H1 (cell line): ENCODE measurements around the gene PRKCZ. TPM values are rescaled to one million over a fixed set of nuclear protein-coding genes. Genes with fewer than 3 reads are reported as not detected.

Experiments
- CBX5 ChIP-seq: fragments of 300-800, 300-1000 bp; sonication (generic); IDR thresholded peaks from 2 replicates; pipeline ENCODE4 v1.7.1; 2016; ENCODE audit warnings: antibody characterized with exemption, low read length, low read depth
- MAFK ChIP-seq: IDR thresholded peaks from 2 replicates; pipeline ENCODE4 v1.6.1; 2012; ENCODE audit warnings: low read depth, mild to moderate bottlenecking, improper control_type of control experiment, low read length
- POLR2AphosphoS5 ChIP-seq: IDR thresholded peaks from 2 replicates; pipeline ENCODE4 v1.6.1; 2011; ENCODE audit warnings: low read depth, low read length
- RBBP5 ChIP-seq: IDR thresholded peaks from 2 replicates; pipeline ENCODE4 v1.7.1; 2012; ENCODE audit warnings: low read depth, mild to moderate bottlenecking, inconsistent platforms, low read length, moderate library complexity, borderline replicate concordance
- polyA plus RNA-seq, 7 experiments: library from polyadenylated mRNA; depleted of rRNA in 3 of 7; stranded (reverse) in 5 of 7; unstranded in 2 of 7; fragments of >200 nt in 5 of 7; fragments of 200-250 nt in 2 of 7; gene quantifications; 1 replicate in 5 of 7; 2 replicates in 1 of 7; 4 replicates in 1 of 7; pipeline versions ENCODE4 v1.2.1 to v1.2.3, GENCODE V29; 2011 to 2013; ENCODE audit warnings: missing spikeins in 2 of 7, mixed read lengths in 2 of 7
- total RNA-seq: library from RNA; stranded (reverse); fragmentation: NEBNext Ultra II Directional; extraction: Animal tissue kit (Norgen Biotek cat#: 25700); gene quantifications from 2 replicates; pipeline ENCODE4 v1.2.1, GENCODE V29; 2021

Gene PRKCZ
- total and polyA plus RNA-seq, 2 of the 8 experiments (the other 6 are each of a cell fraction or from before 2014, with no cell fraction given), result 37.4 to 45.1 TPM

DNA sequence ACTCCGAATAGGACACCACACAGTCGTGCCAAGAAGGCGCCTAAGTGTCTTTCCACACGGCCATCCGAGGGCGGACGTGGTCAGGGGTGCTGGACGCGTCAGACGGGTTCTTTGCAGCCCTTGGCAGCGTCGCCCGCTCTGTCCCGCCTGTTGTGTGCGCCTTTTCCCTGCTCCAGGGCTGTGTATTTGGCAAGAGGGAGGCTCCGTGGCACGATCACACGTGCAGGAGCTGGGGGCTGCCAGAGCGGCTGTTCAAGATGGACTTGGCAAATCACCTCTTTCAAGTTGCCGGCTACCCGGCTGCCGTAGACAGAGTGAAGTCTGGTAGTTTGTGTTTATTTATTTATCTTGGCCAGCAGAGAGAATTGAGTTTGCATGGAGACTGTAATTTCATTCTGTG, 31.9 kb downstream of the PRKCZ start (continued):
- TF ChIP-seq POLR2AphosphoS5 (no peak), RBBP5 (no peak), MAFK (no peak), CBX5 (no peak)
